HEK293T (cell line): ENCODE data around the gene KLHL36.

Experiments used
- ARNT ChIP-seq: fragments of 450-650 bp; IDR thresholded peaks from 2 replicates; pipeline ENCODE4 v1.6.1; 2017; ENCODE audit warnings: mild to moderate bottlenecking
- BHLHE40 ChIP-seq: fragments of 450-650 bp; IDR thresholded peaks from 2 replicates; pipeline ENCODE4 v1.6.1; 2016; ENCODE audit warnings: mild to moderate bottlenecking, moderate library complexity, borderline replicate concordance
- CTBP1 ChIP-seq: fragments of 450-650 bp; IDR thresholded peaks from 2 replicates; pipeline ENCODE4 v1.6.1; 2016; ENCODE audit warnings: borderline replicate concordance
- ELF4 ChIP-seq: fragments of 450-650 bp; IDR thresholded peaks from 2 replicates; pipeline ENCODE4 v1.6.1; 2017; ENCODE audit warnings: antibody characterized with exemption
- FOXA1 ChIP-seq: fragments of 450-650 bp; IDR thresholded peaks from 2 replicates; pipeline ENCODE4 v1.6.1; 2016; ENCODE audit warnings: mild to moderate bottlenecking
- FOXK2 ChIP-seq: fragments of 450-650 bp; IDR thresholded peaks from 2 replicates; pipeline ENCODE4 v1.6.1; 2016; ENCODE audit warnings: mild to moderate bottlenecking
- FOXM1 ChIP-seq: fragments of 450-650 bp; IDR thresholded peaks from 2 replicates; pipeline ENCODE4 v1.6.1; 2017; ENCODE audit warnings: mild to moderate bottlenecking, borderline replicate concordance
- HDGF ChIP-seq: fragments of 450-650 bp; IDR thresholded peaks from 2 replicates; pipeline ENCODE4 v1.6.1; 2017; ENCODE audit warnings: antibody characterized with exemption, borderline replicate concordance
- LEF1 ChIP-seq: fragments of 450-650 bp; IDR thresholded peaks from 2 replicates; pipeline ENCODE4 v1.6.1; 2017; ENCODE audit warnings: mild to moderate bottlenecking, borderline replicate concordance
- NFRKB ChIP-seq: fragments of 450-650 bp; IDR thresholded peaks from 2 replicates; pipeline ENCODE4 v1.6.1; 2016; ENCODE audit warnings: mild to moderate bottlenecking, moderate library complexity
- SP1 ChIP-seq: fragments of 450-650 bp; IDR thresholded peaks from 2 replicates; pipeline ENCODE4 v1.6.1; 2017
- SUZ12 ChIP-seq: fragments of 450-650 bp; IDR thresholded peaks from 2 replicates; pipeline ENCODE4 v1.6.1; 2016; ENCODE audit warnings: mild to moderate bottlenecking
- TARDBP ChIP-seq: fragments of 450-650 bp; IDR thresholded peaks from 2 replicates; pipeline ENCODE4 v1.6.1; 2016
- ZNF384 ChIP-seq: fragments of 450-650 bp; IDR thresholded peaks from 2 replicates; pipeline ENCODE4 v1.6.1; 2016

GRCh38 chr16:84675423-84675822 is 27.1 kb downstream of the KLHL36 start:
- TF ChIP-seq FOXK2: no peak
- TF ChIP-seq FOXM1: no peak
- TF ChIP-seq HDGF: no peak
- no peak for TF ChIP-seq TARDBP
- no peak for TF ChIP-seq ZNF384
- no peak for TF ChIP-seq BHLHE40
- no peak for TF ChIP-seq SP1
- TF ChIP-seq SUZ12: no peak
- TF ChIP-seq LEF1: no peak
- no peak for TF ChIP-seq ELF4
- no peak for TF ChIP-seq NFRKB
- no peak for TF ChIP-seq FOXA1
- no peak for TF ChIP-seq CTBP1
- TF ChIP-seq ARNT: no peak
